ENCODE data around the gene LETM1.
"Not testable (repeated sequence)": the region's sequence is repeated elsewhere in the genome, so short reads cannot be mapped to it uniquely, and the experiment has no call there.

Gene LETM1

GRCh38 chr4:1851575-1852410, 4.2 kb downstream of the LETM1 start:
- DNase-seq (ENCODE audit: low read depth): no peak

GRCh38 chr4:1851160-1851559, 4.8 kb downstream of the LETM1 start:
- DNase-seq (ENCODE audit: low read depth): no peak

- no peak for DNase-seq (ENCODE audit: low read depth)
Observed at GRCh38 chr4:1850276-1850675, 5.7 kb downstream of the LETM1 start.

GRCh38 chr4:1846580-1846979, 9.4 kb downstream of the LETM1 start:
- DNase-seq (ENCODE audit: low read depth): no peak

GRCh38 chr4:1844618-1845017, 11.3 kb downstream of the LETM1 start:
- not testable (repeated sequence) for DNase-seq (ENCODE audit: low read depth)

- peak; percentile 41 for DNase-seq (ENCODE audit: low read depth)
Observed at GRCh38 chr4:1843852-1844251, 12.1 kb downstream of the LETM1 start.

GRCh38 chr4:1842993-1843448, 12.9 kb downstream of the LETM1 start:
- peak; percentile 93 for DNase-seq (ENCODE audit: low read depth)

- DNase-seq (ENCODE audit: low read depth): no peak
Observed at GRCh38 chr4:1842339-1842895, 13.5 kb downstream of the LETM1 start.

- DNase-seq (ENCODE audit: low read depth): no peak
Observed at GRCh38 chr4:1841887-1842210, 14.1 kb downstream of the LETM1 start.

GRCh38 chr4:1841201-1841886, 14.6 kb downstream of the LETM1 start:
- DNase-seq (ENCODE audit: low read depth): no peak

GRCh38 chr4:1839282-1839681, 16.7 kb downstream of the LETM1 start:
- DNase-seq (ENCODE audit: low read depth): no peak

- DNase-seq (ENCODE audit: low read depth): no peak
Observed at GRCh38 chr4:1837069-1837468, 18.9 kb downstream of the LETM1 start.

GRCh38 chr4:1836650-1837049, 19.3 kb downstream of the LETM1 start:
- no peak for DNase-seq (ENCODE audit: low read depth)

GRCh38 chr4:1835836-1836235, 20.1 kb downstream of the LETM1 start:
- DNase-seq (ENCODE audit: low read depth): not testable (repeated sequence)

- DNase-seq (ENCODE audit: low read depth): no peak
Observed at GRCh38 chr4:1834047-1834775, 21.7 kb downstream of the LETM1 start.

GRCh38 chr4:1833307-1834046, 22.5 kb downstream of the LETM1 start:
- no peak for DNase-seq (ENCODE audit: low read depth)

- no peak for DNase-seq (ENCODE audit: low read depth)
Observed at GRCh38 chr4:1832690-1833089, 23.3 kb downstream of the LETM1 start.

- DNase-seq (ENCODE audit: low read depth): no peak
Observed at GRCh38 chr4:1831331-1831730, 24.6 kb downstream of the LETM1 start.

GRCh38 chr4:1830642-1831228, 25.2 kb downstream of the LETM1 start:
- no peak for DNase-seq (ENCODE audit: low read depth)

GRCh38 chr4:1830234-1830633, 25.7 kb downstream of the LETM1 start:
- no peak for DNase-seq (ENCODE audit: low read depth)

All from iris pigment epithelial cell (primary cell).